ENCODE data around the gene LSS. TPM values are rescaled to one million over a fixed set of nuclear protein-coding genes. Genes with fewer than 3 reads are reported as not detected.
"Not testable (repeated sequence)": the region's sequence is repeated elsewhere in the genome, so short reads cannot be mapped to it uniquely, and the experiment has no call there.

LSS gene
- total RNA-seq, 1 experiment from 2014 or later, result 45.5 TPM

DNA sequence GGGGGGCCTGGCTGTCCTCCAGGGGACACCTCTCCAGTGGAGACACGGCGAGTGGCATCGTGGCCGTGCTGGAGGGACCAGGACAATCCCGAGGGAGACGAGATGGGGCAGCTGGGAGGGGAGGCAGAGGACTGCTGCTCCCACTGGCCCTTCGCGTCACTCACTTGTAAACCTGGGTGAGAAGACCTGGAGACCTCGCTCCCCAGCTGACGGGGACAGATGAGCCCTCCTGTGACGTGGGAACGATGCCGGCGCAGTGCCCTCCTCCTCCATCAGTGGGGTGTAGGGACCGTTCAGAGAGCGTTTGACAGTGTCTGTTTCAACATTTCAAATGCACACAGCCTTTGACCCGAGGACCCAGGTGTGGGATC lies 48.9 kb downstream of the LSS start:
- TF ChIP-seq, protein P1, sequence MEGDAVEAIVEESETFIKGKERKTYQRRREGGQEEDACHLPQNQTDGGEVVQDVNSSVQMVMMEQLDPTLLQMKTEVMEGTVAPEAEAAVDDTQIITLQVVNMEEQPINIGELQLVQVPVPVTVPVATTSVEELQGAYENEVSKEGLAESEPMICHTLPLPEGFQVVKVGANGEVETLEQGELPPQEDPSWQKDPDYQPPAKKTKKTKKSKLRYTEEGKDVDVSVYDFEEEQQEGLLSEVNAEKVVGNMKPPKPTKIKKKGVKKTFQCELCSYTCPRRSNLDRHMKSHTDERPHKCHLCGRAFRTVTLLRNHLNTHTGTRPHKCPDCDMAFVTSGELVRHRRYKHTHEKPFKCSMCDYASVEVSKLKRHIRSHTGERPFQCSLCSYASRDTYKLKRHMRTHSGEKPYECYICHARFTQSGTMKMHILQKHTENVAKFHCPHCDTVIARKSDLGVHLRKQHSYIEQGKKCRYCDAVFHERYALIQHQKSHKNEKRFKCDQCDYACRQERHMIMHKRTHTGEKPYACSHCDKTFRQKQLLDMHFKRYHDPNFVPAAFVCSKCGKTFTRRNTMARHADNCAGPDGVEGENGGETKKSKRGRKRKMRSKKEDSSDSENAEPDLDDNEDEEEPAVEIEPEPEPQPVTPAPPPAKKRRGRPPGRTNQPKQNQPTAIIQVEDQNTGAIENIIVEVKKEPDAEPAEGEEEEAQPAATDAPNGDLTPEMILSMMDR (IDR thresholded peaks at IDR 0.05; ENCODE audit: unreplicated experiment), result no peak
- CTCF ChIA-PET, result no interaction called here
- H3K27me3 Mint-ChIP-seq (ENCODE audit: insufficient read depth, unreplicated experiment), result peaks cover 15% of the 10 kb centered on the region
- POLR2A ChIA-PET, result interaction anchor here (0.7 kb wide), 1 partner anchor 51 kb away, joined by 3 read pairs; no protein-coding TSS in a partner anchor
- no peaks in the 10 kb centered on the region for H3K4me1 Mint-ChIP-seq (ENCODE audit: insufficient read depth, unreplicated experiment)
- BruUV-seq (replicated peaks), result no TSS peak
- DNase-seq (ENCODE audit: unreplicated experiment), result no peak
- no peak overlapping the region for H3K27ac Mint-ChIP-seq (ENCODE audit: low read depth, unreplicated experiment)
- H3K9me3 Mint-ChIP-seq (ENCODE audit: unreplicated experiment), result peaks cover 14% of the 10 kb centered on the region
- intact Hi-C loops (cut with micrococcal nuclease), result no loop called here
- H3K36me3 Mint-ChIP-seq (ENCODE audit: insufficient read depth, unreplicated experiment), result no peaks in the 10 kb centered on the region
- no peak overlapping the region for H3K4me3 Mint-ChIP-seq (ENCODE audit: unreplicated experiment)

- CTCF ChIA-PET, result interaction anchor here (0.7 kb wide), 1 partner anchor 220 kb away, joined by 4 read pairs; no protein-coding TSS in a partner anchor
- intact Hi-C loops (cut with micrococcal nuclease), result no loop called here
- POLR2A ChIA-PET, result no interaction called here
- no peaks in the 10 kb centered on the region for H3K4me1 Mint-ChIP-seq (ENCODE audit: insufficient read depth, unreplicated experiment)
- no peak for DNase-seq (ENCODE audit: unreplicated experiment)
- no peak overlapping the region for H3K27ac Mint-ChIP-seq (ENCODE audit: low read depth, unreplicated experiment)
- H3K4me3 Mint-ChIP-seq (ENCODE audit: unreplicated experiment), result no peak overlapping the region
- H3K27me3 Mint-ChIP-seq (ENCODE audit: insufficient read depth, unreplicated experiment), result peaks cover 21% of the 10 kb centered on the region
- H3K9me3 Mint-ChIP-seq (ENCODE audit: unreplicated experiment), result peaks cover 19% of the 10 kb centered on the region
- H3K36me3 Mint-ChIP-seq (ENCODE audit: insufficient read depth, unreplicated experiment), result no peaks in the 10 kb centered on the region
- no TSS peak for BruUV-seq (replicated peaks)
- TF ChIP-seq, protein P1 (IDR thresholded peaks at IDR 0.05; ENCODE audit: unreplicated experiment), result no peak
These were observed 49.6 kb downstream of the LSS start for GRCh38 chr21:46178961-46179360.

DNA sequence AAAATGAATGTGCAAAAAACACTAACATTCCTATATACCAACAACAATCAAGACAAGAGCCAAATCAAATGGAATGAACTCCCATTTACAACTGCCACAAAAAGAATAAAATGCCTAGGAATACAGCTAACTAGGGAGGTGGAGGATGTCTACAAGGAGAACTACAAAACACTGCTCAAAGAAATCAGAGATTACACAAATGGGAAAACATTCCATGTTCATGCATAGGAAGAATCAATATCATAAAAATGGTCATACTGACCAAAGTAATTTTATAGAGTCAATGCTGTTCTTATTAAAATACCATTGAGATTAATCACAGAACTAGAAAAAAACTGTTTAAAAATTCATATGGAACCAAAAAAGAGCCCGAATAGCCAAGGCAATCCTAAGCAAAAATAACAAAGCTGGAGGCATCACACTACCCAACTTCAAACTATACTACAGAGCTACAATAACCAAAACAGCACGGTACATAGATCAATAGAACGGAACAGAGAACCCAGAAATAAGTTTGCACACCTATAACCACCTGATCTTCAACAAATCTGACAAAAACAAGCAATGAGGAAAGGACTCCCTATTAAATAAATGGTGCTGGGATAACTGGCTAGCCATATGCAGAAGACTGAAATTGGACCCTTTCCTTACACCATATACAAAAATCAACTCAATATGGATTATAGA lies 52.0 kb downstream of the LSS start:
- CTCF ChIA-PET; BruUV-seq (replicated peaks); H3K36me3 Mint-ChIP-seq (ENCODE audit: insufficient read depth, unreplicated experiment); H3K4me3 Mint-ChIP-seq (ENCODE audit: unreplicated experiment); intact Hi-C loops (cut with micrococcal nuclease); H3K27ac Mint-ChIP-seq (ENCODE audit: low read depth, unreplicated experiment); H3K4me1 Mint-ChIP-seq (ENCODE audit: insufficient read depth, unreplicated experiment); DNase-seq (ENCODE audit: unreplicated experiment): not testable (repeated sequence)
- POLR2A ChIA-PET, result interaction anchor here (0.6 kb wide), 1 partner anchor 324 kb away, joined by 3 read pairs; no protein-coding TSS in a partner anchor
- Mint-ChIP-seq H3K9me3 (ENCODE audit: unreplicated experiment) (peaks cover 19% of the 10 kb centered on the region), H3K27me3 (ENCODE audit: insufficient read depth, unreplicated experiment) (peaks cover 21% of the 10 kb centered on the region)

- ChIA-PET CTCF (no interaction called here), POLR2A (interaction anchor here (0.7 kb wide), 1 partner anchor 30 kb away, joined by 3 read pairs; no protein-coding TSS in a partner anchor)
- H3K27ac Mint-ChIP-seq (ENCODE audit: low read depth, unreplicated experiment), result no peak overlapping the region
- no peak for DNase-seq (ENCODE audit: unreplicated experiment)
- peaks cover 19% of the 10 kb centered on the region for H3K9me3 Mint-ChIP-seq (ENCODE audit: unreplicated experiment)
- TF ChIP-seq, protein P1 (IDR thresholded peaks at IDR 0.05; ENCODE audit: unreplicated experiment), result no peak
- no peak overlapping the region for H3K4me3 Mint-ChIP-seq (ENCODE audit: unreplicated experiment)
- no peaks in the 10 kb centered on the region for H3K4me1 Mint-ChIP-seq (ENCODE audit: insufficient read depth, unreplicated experiment)
- intact Hi-C loops (cut with micrococcal nuclease), result no loop called here
- peaks cover 21% of the 10 kb centered on the region for H3K27me3 Mint-ChIP-seq (ENCODE audit: insufficient read depth, unreplicated experiment)
- H3K36me3 Mint-ChIP-seq (ENCODE audit: insufficient read depth, unreplicated experiment), result no peaks in the 10 kb centered on the region
- no TSS peak for BruUV-seq (replicated peaks)
These were observed 55.0 kb downstream of the LSS start for GRCh38 chr21:46173573-46173972.
